Activated T-helper 9 cell treated with anti-CD3 and anti-CD28 coated beads, Interleukin-2, amount 50 U/mL, for 16 hours (primary cell): ENCODE results near the gene SRGAP1.
"Not testable (repeated sequence)": the region's sequence is repeated elsewhere in the genome, so short reads cannot be mapped to it uniquely, and the experiment has no call there.

Experiments
- DNase-seq: peaks from one replicate; pipeline ENCODE4 v3.0.0-alpha.2; 2020; ENCODE audit warnings: low read depth

SRGAP1 gene

GRCh38 chr12:63869656-63870055 is 25.2 kb downstream of the SRGAP1 start:
- no peak for DNase-seq

- no peak for DNase-seq
These were observed 26.3 kb downstream of the SRGAP1 start for GRCh38 chr12:63870838-63871237.

GRCh38 chr12:63874897-63875480 is 30.5 kb downstream of the SRGAP1 start:
- DNase-seq, result no peak

GRCh38 chr12:63875703-63876102 is 31.2 kb downstream of the SRGAP1 start:
- DNase-seq, result no peak

- no peak for DNase-seq
These were observed 32.5 kb downstream of the SRGAP1 start for GRCh38 chr12:63876980-63877379.

GRCh38 chr12:63877693-63878092 is 33.2 kb downstream of the SRGAP1 start:
- no peak for DNase-seq

- not testable (repeated sequence) for DNase-seq
These were observed 35.7 kb downstream of the SRGAP1 start for GRCh38 chr12:63880235-63880634.

GRCh38 chr12:63880742-63881263 is 36.3 kb downstream of the SRGAP1 start:
- DNase-seq, result no peak

- DNase-seq, result no peak
These were observed 38.3 kb downstream of the SRGAP1 start for GRCh38 chr12:63882844-63883243.

- no peak for DNase-seq
These were observed 40.9 kb downstream of the SRGAP1 start for GRCh38 chr12:63885401-63885800.

- DNase-seq, result no peak
These were observed 44.6 kb downstream of the SRGAP1 start for GRCh38 chr12:63888908-63889635.

GRCh38 chr12:63889721-63890509 is 45.4 kb downstream of the SRGAP1 start:
- no peak for DNase-seq

GRCh38 chr12:63893170-63893569 is 48.7 kb downstream of the SRGAP1 start:
- no peak for DNase-seq

GRCh38 chr12:63894132-63894531 is 49.6 kb downstream of the SRGAP1 start:
- no peak for DNase-seq

GRCh38 chr12:63895841-63896240 is 51.3 kb downstream of the SRGAP1 start:
- DNase-seq, result no peak

GRCh38 chr12:63897931-63898330 is 53.4 kb downstream of the SRGAP1 start:
- no peak for DNase-seq

- no peak for DNase-seq
These were observed 54.4 kb downstream of the SRGAP1 start for GRCh38 chr12:63898764-63899337.

- DNase-seq, result no peak
These were observed 54.9 kb downstream of the SRGAP1 start for GRCh38 chr12:63899396-63899795.

- no peak for DNase-seq
These were observed 56.7 kb downstream of the SRGAP1 start for GRCh38 chr12:63900922-63901793.

GRCh38 chr12:63904653-63905052 is 60.2 kb downstream of the SRGAP1 start:
- no peak for DNase-seq

- DNase-seq, result no peak
These were observed 61.0 kb downstream of the SRGAP1 start for GRCh38 chr12:63905544-63905943.
